NT2/D1 (cell line): ENCODE data around the gene ARF1.

ENCODE experiments used
- SUZ12 ChIP-seq: IDR thresholded peaks from 2 replicates; pipeline ENCODE4 v1.6.1; 2011; ENCODE audit not compliant: insufficient read length, insufficient read depth; ENCODE audit errors: extremely low read depth
- ZNF274 ChIP-seq: IDR thresholded peaks from 2 replicates; pipeline ENCODE4 v1.6.1; 2011; ENCODE audit warnings: mild to moderate bottlenecking, low read depth, low read length

GRCh38 chr1:228066416-228066815 is 16.1 kb upstream of the ARF1 start:
- TF ChIP-seq SUZ12 (no peak), ZNF274 (no peak)
